Mammary epithelial cell (primary cell): ENCODE results near the gene TRMU.

Source experiments
- CTCF ChIP-seq, 2 donors: IDR thresholded peaks in 1 of 2; conservative IDR thresholded peaks in 1 of 2; 2 replicates each; pipeline ENCODE4 v1.5.1; 2011 to 2012; ENCODE audit warnings: inconsistent platforms in 2 of 2, low read length in 2 of 2, mild to moderate bottlenecking in 2 of 2, control low read depth in 1 of 2, low read depth in 1 of 2; ENCODE audit not compliant: insufficient read depth in 1 of 2; ENCODE audit errors: extremely low read depth in 1 of 2
- EZH2 ChIP-seq: IDR thresholded peaks from 2 replicates; pipeline ENCODE4 v1.6.1; 2012; ENCODE audit warnings: low read length, inconsistent platforms, borderline replicate concordance

GRCh38 chr22:46364341-46365165 lies 29.0 kb downstream of the TRMU start:
- TF ChIP-seq CTCF (conservative IDR thresholded peaks at IDR 0.05 in 1 of 2, IDR thresholded peaks at IDR 0.05 in 1 of 2; ENCODE audit: extremely low read depth in 1 of 2, insufficient read depth in 1 of 2, low read depth in 1 of 2, low read length in 2 of 2): no peak
- no peak for TF ChIP-seq EZH2
